Epithelial cell of esophagus (primary cell): ENCODE results near the gene HP1BP3.
A peak's percentile ranks its signal among the peaks of the same experiment; 100 is the strongest.

Experiments
- DNase-seq: peaks from one replicate; pipeline ENCODE4 v3.0.0; 2010; ENCODE audit warnings: low read depth
- H3K4me3 ChIP-seq: 2 replicates; pipeline ENCODE4 v1.5.1; 2011; ENCODE audit warnings: mild to moderate bottlenecking, low read length, control low read depth
- CTCF ChIP-seq: IDR thresholded peaks from 2 replicates; pipeline ENCODE4 v1.5.1; 2011; ENCODE audit warnings: low read depth, mild to moderate bottlenecking, low read length, control low read depth, inconsistent platforms; ENCODE audit not compliant: insufficient read depth; ENCODE audit errors: missing control alignments

Gene HP1BP3

GRCh38 chr1:20787029-20787839 lies at the start of gene HP1BP3:
Gene HP1BP3, minus strand, starts transcription at chr1:20787307. Its CDS starts 6,867 bp downstream, at chr1:20780440.
- DNase-seq: peak; percentile 53
- H3K4me3 ChIP-seq: peak within 1 kb of the TSS; percentile 97
- TF ChIP-seq CTCF: no peak

- TF ChIP-seq CTCF: no peak
- no peak for DNase-seq
- no peak overlapping the region for H3K4me3 ChIP-seq
Measured at GRCh38 chr1:20836230-20836629, 49.1 kb upstream of the HP1BP3 start.

GRCh38 chr1:20834780-20835179 lies 47.7 kb upstream of the HP1BP3 start:
- no peak for DNase-seq
- no peak for TF ChIP-seq CTCF

GRCh38 chr1:20834192-20834591 lies 47.1 kb upstream of the HP1BP3 start:
- DNase-seq: no peak
- TF ChIP-seq CTCF: no peak
- no peak overlapping the region for H3K4me3 ChIP-seq

More at GRCh38 chr1:20834780-20835179, 47.7 kb upstream of the HP1BP3 start:
- H3K4me3 ChIP-seq: no peak overlapping the region

- no peak overlapping the region for H3K4me3 ChIP-seq
- no peak for DNase-seq
- TF ChIP-seq CTCF: no peak
Measured at GRCh38 chr1:20830378-20830777, 43.3 kb upstream of the HP1BP3 start.

GRCh38 chr1:20829946-20830345 lies 42.8 kb upstream of the HP1BP3 start:
- no peak for DNase-seq
- TF ChIP-seq CTCF: no peak
- H3K4me3 ChIP-seq: no peak overlapping the region

GRCh38 chr1:20829531-20829930 lies 42.4 kb upstream of the HP1BP3 start:
- TF ChIP-seq CTCF: no peak
- DNase-seq: peak; percentile 7
- H3K4me3 ChIP-seq: no peak overlapping the region
